Kidney (tissue), 14 donors: Measurements from ENCODE around the gene SCTR. TPM values are rescaled to one million over a fixed set of nuclear protein-coding genes. Genes with fewer than 3 reads are reported as not detected.

ENCODE experiments used
- DNase-seq, 5 donors: peaks; one replicate each; pipeline ENCODE4 v3.0.0-alpha.2; 2013 to 2020
- FAIRE-seq: peaks from 2 replicates; lab custom pipeline; 2012; peaks lifted over from hg19 to GRCh38; lab: Jason Lieb, UNC
- H3K27ac ChIP-seq, 2 donors: one replicate each; pipeline ENCODE4 v1.7.0; 2013; ENCODE audit warnings: low read depth in 2 of 2, low read length in 2 of 2, inconsistent platforms in 1 of 2
- H3K27me3 ChIP-seq: one replicate; pipeline ENCODE4 v1.7.1; 2013; ENCODE audit warnings: low read length, inconsistent platforms; ENCODE audit not compliant: control insufficient read depth, insufficient read depth
- H3K36me3 ChIP-seq, 3 donors: one replicate each; pipeline versions ENCODE4 v1.7.0 to v1.7.1; 2013; ENCODE audit warnings: low read length in 3 of 3, control low read depth in 1 of 3, inconsistent platforms in 1 of 3; ENCODE audit not compliant: insufficient read depth in 3 of 3, control insufficient read depth in 2 of 3
- H3K4me1 ChIP-seq, 3 donors: one replicate each; pipeline versions ENCODE4 v1.7.0 to v1.7.1; 2013; ENCODE audit warnings: low read length in 3 of 3, inconsistent platforms in 1 of 3, low read depth in 1 of 3; ENCODE audit not compliant: control insufficient read depth in 2 of 3, insufficient read depth in 2 of 3
- H3K4me3 ChIP-seq, 3 donors: one replicate each; pipeline versions ENCODE4 v1.7.0 to v1.8.1; 2013; ENCODE audit warnings: low read length in 3 of 3, control low read depth in 1 of 3, inconsistent platforms in 1 of 3
- H3K9ac ChIP-seq, 3 donors: one replicate each; pipeline versions ENCODE4 v1.7.0 to v1.7.1; 2013; ENCODE audit warnings: low read length in 3 of 3, control low read depth in 1 of 3, inconsistent platforms in 1 of 3
- H3K9me3 ChIP-seq, 3 donors: one replicate each; pipeline versions ENCODE4 v1.7.0 to v1.7.1; 2013; ENCODE audit warnings: low read length in 3 of 3, control low read depth in 1 of 3, inconsistent platforms in 1 of 3; ENCODE audit not compliant: control insufficient read depth in 2 of 3, insufficient read depth in 1 of 3
- CTCF ChIP-seq: IDR thresholded peaks from 3 replicates; pipeline ENCODE4 v1.5.1; 2012; ENCODE audit warnings: mild to moderate bottlenecking, moderate library complexity, borderline replicate concordance; ENCODE audit not compliant: insufficient read depth; ENCODE audit errors: extremely low read depth
- intact Hi-C: fragments of 100-400 bp; cut with DNase I; formaldehyde crosslinking; loops from one replicate; pipeline ENCODE4 v1.11.1; 2022
- polyA plus RNA-seq: library from polyadenylated mRNA; stranded (reverse); fragments of 350-450 nt; fragmentation: Illumina TruSeq; extraction: RNeasy Lipid Tissue Mini Kit (QIAGEN cat#74804); gene quantifications from one replicate; pipeline ENCODE4 v1.2.3, GENCODE V29; 2014; ENCODE audit warnings: low read depth, low replicate concordance; ENCODE audit not compliant: insufficient read depth
- total RNA-seq: library from RNA; stranded (reverse); fragmentation: NEBNext Ultra II Directional; extraction: Animal tissue kit (Norgen Biotek cat#: 25700); gene quantifications from one replicate; pipeline ENCODE4 v1.2.1, GENCODE V29; 2021
- donor health status: control.
- donor health status: control.
- donor health status: control.
- donor health status: control.
- donor health status: control.
- donor health status: DM: yes; HTN: yes; CAD: no.
- donor health status: Normal renal cell carcinoma (clear cell type).

SCTR gene
- total and polyA plus RNA-seq, 2 donors from 2014 or later: 7.3 to 15.9 TPM

GRCh38 chr2:119541476-119541875 lies 17.2 kb upstream of the SCTR start:
- FAIRE-seq: no peak

GRCh38 chr2:119537792-119538191 lies 13.5 kb upstream of the SCTR start:
- Histone ChIP-seq H3K4me3 (no peak overlapping the region), H3K27me3 (no peaks in the 10 kb centered on the region), H3K27ac (no peak overlapping the region), H3K9me3 (peaks cover 0 to 9% (median 0%) of the 10 kb centered on the region in 3 donors), H3K9ac (no peak overlapping the region), H3K36me3 (no peaks in the 10 kb centered on the region), H3K4me1 (peaks cover 0 to 3% (median 0%) of the 10 kb centered on the region in 3 donors)
- FAIRE-seq (no peak), DNase-seq (no peak)
- TF ChIP-seq CTCF: no peak
- intact Hi-C loops: no loop called here

More at GRCh38 chr2:119541476-119541875, 17.2 kb upstream of the SCTR start:
- no peak for DNase-seq
- peaks cover 0 to 4% (median 0%) of the 10 kb centered on the region in 3 donors for H3K9me3 ChIP-seq
- intact Hi-C loops: no loop called here
- H3K27me3 ChIP-seq: no peaks in the 10 kb centered on the region
- no peaks in the 10 kb centered on the region for H3K36me3 ChIP-seq
- H3K4me3 ChIP-seq: no peak overlapping the region
- H3K4me1 ChIP-seq: peaks cover 0 to 3% (median 0%) of the 10 kb centered on the region in 3 donors
- no peak overlapping the region for H3K9ac ChIP-seq
- H3K27ac ChIP-seq: no peak overlapping the region
- no peak for TF ChIP-seq CTCF

- peaks cover 0 to 3% (median 0%) of the 10 kb centered on the region in 3 donors for H3K4me1 ChIP-seq
- H3K9me3 ChIP-seq: peaks cover 0 to 9% (median 0%) of the 10 kb centered on the region in 3 donors
- no peak for TF ChIP-seq CTCF
- DNase-seq (peak in 1 of 5 donors; percentile 47), FAIRE-seq (no peak)
- H3K9ac ChIP-seq: no peak overlapping the region
- H3K4me3 ChIP-seq: no peak overlapping the region
- no peaks in the 10 kb centered on the region for H3K36me3 ChIP-seq
- no peaks in the 10 kb centered on the region for H3K27me3 ChIP-seq
- intact Hi-C loops: no loop called here
- H3K27ac ChIP-seq: peak overlapping the region in 1 of 2 donors; percentile 15
These were observed 12.4 kb upstream of the SCTR start for GRCh38 chr2:119536707-119537106.

GRCh38 chr2:119536211-119536610 lies 11.9 kb upstream of the SCTR start:
- DNase-seq (peak in 3 of 5 donors; percentile 47 to 65 (median 52)), FAIRE-seq (no peak)
- no peak overlapping the region for H3K4me3 ChIP-seq
- intact Hi-C loops: no loop called here
- no peaks in the 10 kb centered on the region for H3K27me3 ChIP-seq
- peaks cover 0 to 3% (median 0%) of the 10 kb centered on the region in 3 donors for H3K4me1 ChIP-seq
- H3K9me3 ChIP-seq: peaks cover 0 to 9% (median 0%) of the 10 kb centered on the region in 3 donors
- TF ChIP-seq CTCF: no peak
- peak overlapping the region in 1 of 2 donors; percentile 3 for H3K27ac ChIP-seq
- no peak overlapping the region for H3K9ac ChIP-seq
- H3K36me3 ChIP-seq: no peaks in the 10 kb centered on the region
